Measurements from ENCODE around the gene TNFRSF13B. TPM values are rescaled to one million over a fixed set of nuclear protein-coding genes. Genes with fewer than 3 reads are reported as not detected.
"Not testable (repeated sequence)": the region's sequence is repeated elsewhere in the genome, so short reads cannot be mapped to it uniquely, and the experiment has no call there.

The TNFRSF13B gene
- total RNA-seq, 1 experiment from 2014 or later: not detected

- peaks cover 26% of the 10 kb centered on the region for H3K27me3 Mint-ChIP-seq (ENCODE audit: insufficient read depth, unreplicated experiment)
- no peaks in the 10 kb centered on the region for H3K4me1 Mint-ChIP-seq (ENCODE audit: insufficient read depth, unreplicated experiment)
- H3K9me3 Mint-ChIP-seq (ENCODE audit: unreplicated experiment): no peaks in the 10 kb centered on the region
- no peak for DNase-seq (ENCODE audit: unreplicated experiment)
- H3K36me3 Mint-ChIP-seq (ENCODE audit: insufficient read depth, unreplicated experiment): no peaks in the 10 kb centered on the region
- H3K27ac Mint-ChIP-seq (ENCODE audit: low read depth, unreplicated experiment): no peak overlapping the region
- ChIA-PET CTCF (interaction anchor here (0.6 to 2.3 kb wide), 5 partner anchors 10 to 671 kb away, joined by 3 to 8 read pairs (median 5); no protein-coding TSS in a partner anchor), POLR2A (interaction anchor here (0.7 kb wide), 1 partner anchor 538 kb away, joined by 3 read pairs; no protein-coding TSS in a partner anchor)
- intact Hi-C loops (cut with micrococcal nuclease): no loop called here
- no peak overlapping the region for H3K4me3 Mint-ChIP-seq (ENCODE audit: unreplicated experiment)
- no peak for TF ChIP-seq CTCF (IDR thresholded peaks at IDR 0.05; ENCODE audit: unreplicated experiment)
- no TSS peak for BruUV-seq (replicated peaks)
These were observed 10.0 kb upstream of the TNFRSF13B start for GRCh38 chr17:16981928-16982327.

GRCh38 chr17:16980813-16981731, 9.2 kb upstream of the TNFRSF13B start:
- intact Hi-C loops (cut with micrococcal nuclease): no loop called here
- ChIA-PET CTCF (interaction anchor here (0.5 to 2.3 kb wide), 5 partner anchors 11 to 672 kb away, joined by 3 to 8 read pairs (median 5); no protein-coding TSS in a partner anchor), POLR2A (interaction anchor here (0.6 kb wide), 1 partner anchor 297 kb away, joined by 3 read pairs; no protein-coding TSS in a partner anchor)
- no peaks in the 10 kb centered on the region for H3K9me3 Mint-ChIP-seq (ENCODE audit: unreplicated experiment)
- peaks cover 34% of the 10 kb centered on the region for H3K27me3 Mint-ChIP-seq (ENCODE audit: insufficient read depth, unreplicated experiment)
- H3K27ac Mint-ChIP-seq (ENCODE audit: low read depth, unreplicated experiment): no peak overlapping the region
- H3K36me3 Mint-ChIP-seq (ENCODE audit: insufficient read depth, unreplicated experiment): no peaks in the 10 kb centered on the region
- no peaks in the 10 kb centered on the region for H3K4me1 Mint-ChIP-seq (ENCODE audit: insufficient read depth, unreplicated experiment)
- TF ChIP-seq CTCF (IDR thresholded peaks at IDR 0.05; ENCODE audit: unreplicated experiment): no peak
- no TSS peak for BruUV-seq (replicated peaks)
- DNase-seq (ENCODE audit: unreplicated experiment): no peak
- H3K4me3 Mint-ChIP-seq (ENCODE audit: unreplicated experiment): no peak overlapping the region

- H3K4me3 Mint-ChIP-seq (ENCODE audit: unreplicated experiment): no peak overlapping the region
- CTCF ChIA-PET: interaction anchor here (0.7 kb wide), 1 partner anchor 31 kb away, joined by 3 read pairs; no protein-coding TSS in a partner anchor
- POLR2A ChIA-PET: no interaction called here
- H3K27me3 Mint-ChIP-seq (ENCODE audit: insufficient read depth, unreplicated experiment): peaks cover 36% of the 10 kb centered on the region
- no peaks in the 10 kb centered on the region for H3K4me1 Mint-ChIP-seq (ENCODE audit: insufficient read depth, unreplicated experiment)
- intact Hi-C loops (cut with micrococcal nuclease): no loop called here
- no TSS peak for BruUV-seq (replicated peaks)
- no peaks in the 10 kb centered on the region for H3K9me3 Mint-ChIP-seq (ENCODE audit: unreplicated experiment)
- TF ChIP-seq CTCF (IDR thresholded peaks at IDR 0.05; ENCODE audit: unreplicated experiment): no peak
- H3K36me3 Mint-ChIP-seq (ENCODE audit: insufficient read depth, unreplicated experiment): no peaks in the 10 kb centered on the region
- DNase-seq (ENCODE audit: unreplicated experiment): no peak
- no peak overlapping the region for H3K27ac Mint-ChIP-seq (ENCODE audit: low read depth, unreplicated experiment)
These were observed 8.1 kb upstream of the TNFRSF13B start for GRCh38 chr17:16980061-16980460.

- DNase-seq (ENCODE audit: unreplicated experiment); H3K27ac Mint-ChIP-seq (ENCODE audit: low read depth, unreplicated experiment); H3K9me3 Mint-ChIP-seq (ENCODE audit: unreplicated experiment); POLR2A ChIA-PET; intact Hi-C loops (cut with micrococcal nuclease); H3K4me3 Mint-ChIP-seq (ENCODE audit: unreplicated experiment); BruUV-seq (replicated peaks); H3K36me3 Mint-ChIP-seq (ENCODE audit: insufficient read depth, unreplicated experiment); H3K4me1 Mint-ChIP-seq (ENCODE audit: insufficient read depth, unreplicated experiment): not testable (repeated sequence)
- H3K27me3 Mint-ChIP-seq (ENCODE audit: insufficient read depth, unreplicated experiment): peaks cover 40% of the 10 kb centered on the region
- CTCF ChIA-PET: interaction anchor here (0.7 kb wide), 1 partner anchor 30 kb away, joined by 3 read pairs; no protein-coding TSS in a partner anchor
These were observed 7.4 kb upstream of the TNFRSF13B start for GRCh38 chr17:16979237-16979823.
